NCI-H524 (cell line): ENCODE measurements around the gene CNP.
"Not testable (repeated sequence)": the region's sequence is repeated elsewhere in the genome, so short reads cannot be mapped to it uniquely, and the experiment has no call there.

Experiments
- DNase-seq, 2 experiments: peaks; one replicate each; lab custom pipeline; 2025; lab: John Stamatoyannopoulos, UW

Gene CNP

DNA sequence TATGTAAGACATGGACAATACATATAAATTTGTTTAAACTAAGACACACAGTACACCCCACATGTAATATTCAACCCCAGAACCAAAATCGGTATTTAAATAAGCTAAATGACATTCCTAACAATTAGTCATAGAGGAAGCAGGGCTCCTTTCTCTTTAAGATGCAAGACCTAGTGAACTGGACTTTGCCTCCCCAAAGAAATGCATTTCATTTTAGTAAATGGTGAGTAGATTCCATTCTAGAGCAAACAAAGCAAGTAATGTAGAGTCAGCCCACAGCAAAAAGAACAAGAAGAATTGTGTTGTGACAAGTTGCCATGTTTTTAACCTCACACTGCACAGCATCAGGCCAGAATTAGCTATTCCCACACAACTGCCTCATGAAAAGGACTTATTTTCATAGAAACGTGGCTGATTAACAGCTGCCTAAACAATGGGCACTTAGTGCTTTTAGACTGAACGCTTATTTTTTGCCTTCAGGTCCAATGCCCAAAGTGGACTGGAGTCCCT is 36.3 kb downstream of the CNP start:
- DNase-seq: no peak

DNA sequence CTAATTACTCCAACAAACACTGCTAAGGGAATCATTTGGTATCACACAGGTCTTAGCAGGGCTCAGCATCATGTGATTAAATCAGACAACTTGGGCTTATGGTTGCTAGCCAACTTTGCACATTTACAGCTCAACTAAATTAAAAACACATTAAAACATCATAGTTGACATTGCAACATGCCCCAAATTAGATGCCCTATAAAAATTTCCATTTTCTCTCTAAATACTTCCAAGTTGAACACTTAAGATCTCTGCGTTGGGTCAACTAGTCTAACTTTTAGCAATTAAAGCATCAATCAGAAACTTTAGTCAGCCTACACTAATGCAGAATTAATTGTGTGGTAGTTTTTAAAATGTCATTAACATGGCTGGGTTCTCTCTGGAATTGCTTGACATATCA is 38.6 kb downstream of the CNP start:
- no peak for DNase-seq

- no peak for DNase-seq
These were observed 42.6 kb downstream of the CNP start for GRCh38 chr17:42009170-42009569.

DNA sequence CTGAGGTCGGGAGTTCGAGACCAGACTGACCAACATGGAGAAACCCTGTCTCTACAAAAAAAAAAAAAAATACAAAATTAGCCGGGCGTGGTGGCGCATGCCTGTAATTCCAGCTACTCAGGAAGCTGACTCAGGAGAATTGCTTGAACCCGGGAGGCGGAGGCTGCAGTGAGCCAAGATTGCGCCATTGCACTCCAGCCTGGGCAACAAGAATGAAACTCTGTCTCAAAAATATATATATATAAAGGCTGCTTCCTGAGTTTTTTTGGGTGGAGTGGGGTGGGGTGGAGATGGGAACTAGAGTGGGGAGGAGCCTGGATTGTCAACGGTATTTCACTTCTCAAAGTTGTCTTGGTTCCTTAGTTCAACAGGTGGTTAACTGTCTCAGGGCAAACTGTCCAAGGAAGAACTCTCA is 43.7 kb downstream of the CNP start:
- DNase-seq: not testable (repeated sequence)

GRCh38 chr17:42010898-42011516 is 44.4 kb downstream of the CNP start:
- no peak for DNase-seq

- DNase-seq: not testable (repeated sequence)
These were observed 45.8 kb downstream of the CNP start for GRCh38 chr17:42012363-42012762.

GRCh38 chr17:42013740-42014139 is 47.1 kb downstream of the CNP start:
- not testable (repeated sequence) for DNase-seq

GRCh38 chr17:42016411-42016831 is 49.8 kb downstream of the CNP start:
- peak in 1 of 2 experiments; percentile 28 for DNase-seq

DNA sequence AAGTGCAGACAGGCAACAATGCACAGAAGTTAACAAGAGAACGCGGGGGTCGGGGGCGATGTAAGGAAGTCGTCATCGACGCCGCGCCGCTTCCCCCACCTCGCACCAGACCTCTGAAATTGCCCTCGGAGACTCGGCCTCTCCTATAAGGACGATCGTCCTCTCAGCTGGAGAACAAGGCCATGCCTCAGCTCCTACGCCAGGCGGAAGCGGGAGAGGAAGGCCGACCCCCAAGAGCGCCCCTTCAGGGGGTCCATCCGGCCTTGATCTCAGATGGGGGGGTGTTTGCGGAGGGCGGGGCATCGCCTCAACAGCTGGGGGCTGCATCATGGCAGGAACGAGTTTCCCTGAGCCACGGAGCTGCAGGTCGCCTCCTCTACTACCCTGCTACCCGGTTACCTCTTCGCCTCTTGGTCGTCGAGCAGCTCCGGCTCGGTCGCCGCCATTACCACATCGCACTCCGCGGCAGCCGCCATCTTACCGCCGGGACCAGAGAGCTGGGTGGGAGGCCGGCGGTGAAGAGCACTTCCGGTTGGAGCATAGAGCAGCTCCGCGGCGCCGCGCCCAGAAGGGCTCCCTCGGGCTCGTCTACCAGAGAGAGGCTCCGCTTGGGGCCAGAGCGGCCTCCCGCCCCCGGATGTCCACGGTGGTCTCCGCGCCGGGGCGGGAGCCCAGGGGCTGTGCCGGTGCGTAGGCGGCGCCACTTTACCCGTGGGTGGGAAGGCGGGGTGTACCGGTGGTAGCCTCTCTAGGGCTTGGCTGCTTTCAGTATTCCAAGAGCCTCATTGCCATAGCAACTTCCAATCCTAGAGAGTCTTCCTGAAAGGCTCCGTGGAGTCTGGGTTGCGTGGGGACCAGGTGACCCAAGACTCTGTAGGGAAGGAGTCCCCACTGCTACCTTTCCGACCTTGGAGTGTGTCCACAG is 50.6 kb downstream of the CNP start, which contains the start of gene DNAJC7:
DNAJC7 (minus strand) TSS at position 499 of the 925 bp plus-strand sequence; CDS start at position 476, 23 bp downstream.
- DNase-seq: peak; percentile 95 to 96

DNA sequence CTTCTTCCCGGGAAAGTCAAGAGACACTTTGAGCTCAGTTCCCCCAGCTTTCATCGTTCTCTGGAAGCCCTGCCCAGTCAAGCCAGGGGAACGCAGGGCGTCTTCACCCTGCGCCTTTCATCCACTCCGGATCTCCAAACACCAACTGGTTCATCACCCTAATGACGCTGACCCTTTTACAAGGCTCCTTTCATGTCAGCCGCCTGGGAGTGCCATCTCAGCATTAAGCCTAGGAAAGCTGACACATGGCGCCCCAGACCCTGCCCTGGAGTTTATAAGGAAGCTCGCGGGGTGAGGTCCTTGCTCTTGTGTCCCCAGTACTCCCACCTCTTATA is 51.2 kb downstream of the CNP start:
- DNase-seq: no peak

GRCh38 chr17:42018339-42018738 is 51.7 kb downstream of the CNP start:
- DNase-seq: no peak

DNA sequence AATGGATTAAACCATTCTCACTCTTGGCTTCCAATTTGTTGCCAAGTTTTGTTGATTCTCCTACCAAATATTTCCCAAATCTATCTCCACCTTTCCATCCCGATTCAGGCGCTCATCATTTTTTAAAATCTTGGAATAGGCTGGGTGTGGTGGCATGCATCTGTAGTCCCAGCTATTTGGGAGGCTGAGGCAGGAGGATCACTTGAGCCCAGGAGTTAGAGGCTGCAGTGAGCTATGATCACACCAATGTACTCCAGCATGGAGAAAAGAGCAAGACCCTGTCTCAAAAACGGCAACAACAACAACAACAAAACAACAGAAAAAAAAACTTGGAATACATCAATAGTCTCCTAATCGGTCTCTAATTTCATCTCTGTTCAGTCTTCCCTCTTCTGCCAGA is 52.4 kb downstream of the CNP start:
- DNase-seq: no peak

- peak; percentile 81 to 86 for DNase-seq
These were observed 53.2 kb downstream of the CNP start, which contains the start of gene NKIRAS2 for GRCh38 chr17:42019509-42020404. NKIRAS2 (plus strand) TSS chr17:42020090; CDS start chr17:42021578, 1,488 bp downstream.

- not testable (repeated sequence) for DNase-seq
These were observed 54.2 kb downstream of the CNP start for GRCh38 chr17:42020845-42021244.

DNA sequence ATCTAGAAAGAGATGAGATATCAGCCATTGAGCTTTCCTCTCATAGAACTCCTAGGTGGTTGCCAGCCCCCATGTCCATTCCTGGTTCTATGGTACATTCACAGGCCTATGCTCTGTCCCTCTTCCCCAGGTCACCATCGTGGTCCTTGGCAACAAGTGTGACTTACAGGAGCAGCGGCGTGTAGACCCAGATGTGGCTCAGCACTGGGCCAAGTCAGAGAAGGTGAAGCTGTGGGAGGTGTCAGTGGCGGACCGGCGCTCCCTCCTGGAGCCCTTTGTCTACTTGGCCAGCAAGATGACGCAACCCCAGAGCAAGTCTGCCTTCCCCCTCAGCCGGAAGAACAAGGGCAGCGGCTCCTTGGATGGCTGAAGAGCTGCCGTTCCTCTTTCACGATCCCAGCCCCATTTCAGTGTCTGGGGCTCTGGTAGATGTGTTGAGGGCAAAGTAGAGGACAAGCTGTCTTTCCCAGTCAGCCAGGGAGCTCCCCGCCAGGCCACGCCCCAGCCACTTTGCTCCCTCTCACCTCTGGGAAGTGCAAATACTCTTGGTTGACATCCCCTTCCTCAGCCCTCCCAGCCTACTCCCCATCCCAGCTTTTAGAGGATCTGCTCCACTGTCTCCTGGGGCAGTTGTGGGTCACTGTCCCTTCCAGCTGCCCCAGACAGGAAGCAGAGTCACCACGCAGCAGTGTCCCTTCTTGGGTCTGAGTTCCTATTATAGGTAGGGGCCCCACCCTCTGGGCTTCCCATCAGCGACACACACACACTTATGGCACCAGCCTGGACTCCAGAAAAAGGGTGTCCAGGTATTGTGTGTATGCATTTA is 57.1 kb downstream of the CNP start:
- DNase-seq: no peak

DNA sequence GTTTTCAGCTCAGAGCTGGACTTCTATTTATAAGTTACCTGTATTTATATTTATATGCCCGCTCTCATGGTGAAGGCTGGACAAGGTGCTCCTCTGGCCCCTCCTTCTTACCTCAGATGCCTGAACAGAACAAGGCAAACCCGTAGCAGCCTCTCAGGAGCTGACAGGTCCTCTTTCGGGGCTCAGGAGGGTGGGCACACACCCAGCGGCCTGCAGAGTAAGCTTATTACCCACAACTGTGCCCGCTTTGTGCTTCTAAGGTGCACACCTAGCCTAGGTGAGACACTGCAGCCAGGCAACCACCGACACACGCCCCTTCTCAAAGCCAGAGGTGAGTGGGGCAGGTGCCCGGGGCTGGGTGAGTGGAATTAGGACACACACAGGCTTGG is 58.6 kb downstream of the CNP start:
- DNase-seq: no peak

GRCh38 chr17:42025936-42026335 is 59.3 kb downstream of the CNP start:
- no peak for DNase-seq

DNA sequence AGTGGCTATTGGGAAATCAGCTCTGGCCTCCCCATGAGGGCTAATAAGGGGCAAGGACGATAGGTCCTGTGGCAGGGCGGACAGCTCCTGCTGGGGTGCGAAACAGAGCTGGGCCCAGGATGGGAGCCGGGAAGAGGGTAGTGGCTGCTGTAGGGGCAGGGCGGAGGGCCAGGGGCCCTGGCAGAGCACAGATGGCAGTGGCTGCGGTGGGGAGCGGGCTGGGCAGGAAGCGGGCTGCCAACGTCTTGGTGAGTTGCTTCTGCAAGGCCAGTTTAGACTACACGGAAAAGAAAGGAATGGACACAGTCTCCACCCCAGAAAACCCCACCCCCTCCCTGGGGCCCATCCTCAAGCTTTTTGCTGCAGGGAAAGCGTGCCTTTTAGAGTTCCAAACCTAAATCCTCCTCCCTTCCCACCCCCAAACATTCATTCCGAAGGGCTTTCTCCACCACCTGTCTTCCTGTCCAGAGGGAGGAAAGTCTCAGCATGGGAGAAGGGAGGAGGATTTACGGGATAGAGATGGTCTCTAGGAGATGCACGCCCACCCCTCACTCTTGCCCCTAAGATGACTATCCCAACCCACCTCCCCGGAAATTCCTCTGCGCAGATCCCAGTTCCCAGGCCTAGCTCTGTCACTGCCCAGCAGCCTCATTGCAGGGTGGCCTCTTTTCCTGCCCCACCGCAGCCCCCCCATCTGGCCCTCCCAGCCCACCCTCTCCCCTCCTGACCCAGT is 60.4 kb downstream of the CNP start:
- peak in 1 of 2 experiments; percentile 56 for DNase-seq
